HepG2 (cell line): Measurements from ENCODE around the gene LENEP. TPM values are rescaled to one million over a fixed set of nuclear protein-coding genes. Genes with fewer than 3 reads are reported as not detected.

ENCODE experiments used
- ARNTL ChIP-seq: sonication (generic); formaldehyde crosslinking; IDR thresholded peaks from 2 replicates; pipeline ENCODE4 v1.4.0; 2020; ENCODE audit warnings: mild to moderate bottlenecking, missing genetic modification reagents
- CENPBD1 ChIP-seq: sonication (generic); formaldehyde crosslinking; IDR thresholded peaks from 2 replicates; pipeline ENCODE4 v1.8.0; 2022; ENCODE audit warnings: missing genetic modification reagents, low read depth, mild to moderate bottlenecking, borderline replicate concordance
- CREBL2 ChIP-seq: sonication (generic); formaldehyde crosslinking; IDR thresholded peaks from 2 replicates; pipeline ENCODE4 v1.8.1; 2023; ENCODE audit warnings: missing genetic modification reagents, mild to moderate bottlenecking, borderline replicate concordance
- HNRNPK ChIP-seq: fragments of 200-400 bp; formaldehyde crosslinking; IDR thresholded peaks from 2 replicates; pipeline ENCODE4 v1.6.1; 2018; ENCODE audit warnings: low read length, low read depth, moderate library complexity, mild to moderate bottlenecking; ENCODE audit not compliant: poor library complexity, severe bottlenecking
- KLF11 ChIP-seq: IDR thresholded peaks from 2 replicates; pipeline ENCODE4 v1.6.1; 2016; ENCODE audit warnings: missing compliant biosample characterization
- NFKB2 ChIP-seq: sonication (generic); formaldehyde crosslinking; IDR thresholded peaks from 2 replicates; pipeline ENCODE4 v1.4.0; 2020; ENCODE audit warnings: missing genetic modification reagents, borderline replicate concordance
- PTBP1 ChIP-seq: fragments of 200-400 bp; formaldehyde crosslinking; IDR thresholded peaks from 2 replicates; pipeline ENCODE4 v1.6.1; 2018; ENCODE audit warnings: low read length, low read depth; ENCODE audit not compliant: poor library complexity, severe bottlenecking
- REL ChIP-seq: sonication (generic); formaldehyde crosslinking; conservative IDR thresholded peaks from 2 replicates; pipeline ENCODE4 v1.8.0; 2022; ENCODE audit warnings: mild to moderate bottlenecking, missing genetic modification reagents, moderate library complexity
- REST ChIP-seq, 2 experiments: IDR thresholded peaks; 2 replicates each; pipeline ENCODE4 v1.6.1; 2011 to 2012; ENCODE audit warnings: low read length in 2 of 2, borderline replicate concordance in 1 of 2, low read depth in 1 of 2, mild to moderate bottlenecking in 1 of 2, moderate library complexity in 1 of 2
- SMC3 ChIP-seq: IDR thresholded peaks from 2 replicates; pipeline ENCODE4 v1.6.1; 2011; ENCODE audit warnings: low read length, improper control_type of control experiment
- SP140L ChIP-seq: sonication (generic); formaldehyde crosslinking; IDR thresholded peaks from 2 replicates; pipeline ENCODE4 v1.4.0; 2020; ENCODE audit warnings: missing genetic modification reagents, borderline replicate concordance
- TCF7 ChIP-seq: sonication (generic); IDR thresholded peaks from 2 replicates; pipeline ENCODE4 v1.6.1; 2016; ENCODE audit warnings: antibody characterized with exemption, low read depth
- TFDP1 ChIP-seq: IDR thresholded peaks from 2 replicates; pipeline ENCODE4 v1.6.1; 2016; ENCODE audit warnings: missing compliant biosample characterization, missing genetic modification reagents, borderline replicate concordance
- ZBTB26 ChIP-seq: IDR thresholded peaks from 2 replicates; pipeline ENCODE4 v1.6.1; 2016; ENCODE audit warnings: missing compliant biosample characterization, missing genetic modification reagents, borderline replicate concordance
- ZNF18 ChIP-seq: sonication (generic); formaldehyde crosslinking; IDR thresholded peaks from 2 replicates; pipeline ENCODE4 v1.8.0; 2022; ENCODE audit warnings: mild to moderate bottlenecking, missing genetic modification reagents; ENCODE audit not compliant: insufficient replicate concordance
- ZNF317 ChIP-seq: sonication (generic); formaldehyde crosslinking; IDR thresholded peaks from 2 replicates; pipeline ENCODE4 v1.5.0; 2020; ENCODE audit warnings: mild to moderate bottlenecking, missing genetic modification reagents
- ZNF367 ChIP-seq: sonication (generic); formaldehyde crosslinking; IDR thresholded peaks from 2 replicates; pipeline ENCODE4 v1.4.0; 2020; ENCODE audit warnings: missing genetic modification reagents, borderline replicate concordance
- ZNF761 ChIP-seq: sonication (generic); formaldehyde crosslinking; conservative IDR thresholded peaks from 2 replicates; pipeline ENCODE4 v1.4.0; 2020; ENCODE audit warnings: mild to moderate bottlenecking, missing genetic modification reagents
- ZNF775 ChIP-seq: sonication (generic); formaldehyde crosslinking; IDR thresholded peaks from 2 replicates; pipeline ENCODE4 v1.4.0; 2020; ENCODE audit warnings: missing genetic modification reagents, mild to moderate bottlenecking, moderate library complexity, borderline replicate concordance
- ZSCAN31 ChIP-seq: sonication (generic); formaldehyde crosslinking; IDR thresholded peaks from 2 replicates; pipeline ENCODE4 v1.5.0; 2020; ENCODE audit warnings: low read depth, mild to moderate bottlenecking, missing genetic modification reagents
- polyA plus RNA-seq, 8 experiments: library from polyadenylated mRNA; depleted of rRNA in 3 of 8; stranded (reverse) in 7 of 8; unstranded in 1 of 8; fragments of >200 nt; fragmentation: Illumina TruSeq in 4 of 8; extraction: Trizol in 4 of 8; gene quantifications; 2 replicates each; pipeline versions ENCODE4 v1.2.1 to v1.2.3, GENCODE V29; 2011 to 2016; ENCODE audit warnings: low read depth in 4 of 8, missing spikeins in 1 of 8, mixed read lengths in 1 of 8; ENCODE audit not compliant: insufficient read depth in 1 of 8
- total RNA-seq, 5 experiments: library from RNA; depleted of rRNA; stranded (reverse); fragments of >200 nt; fragmentation: Illumina TruSeq; extraction: Trizol; gene quantifications; 2 replicates each; pipeline ENCODE4 v1.2.3, GENCODE V29; 2016; ENCODE audit warnings: low read depth in 1 of 5

The LENEP gene
- total and polyA plus RNA-seq, 2 of the 13 experiments (the other 11 are each of a cell fraction or from before 2014, with no cell fraction given): 0.29 TPM; not detected in 1

- TF ChIP-seq ZNF317 (CRISPR knock-in tag) (no peak; the same call in 1 of the 2 replicates), REL (no peak; the same call in 1 of the 2 replicates), TCF7 (no peak; the same call in 1 of the 2 replicates), TFDP1 (no peak; the same call in 1 of the 2 replicates), ZNF18 (no peak), KLF11 (no peak; the same call in 1 of the 2 replicates), ZBTB26 (CRISPR knock-in tag) (peak; percentile 69; the same call in 1 of the 2 replicates), CENPBD1 (CRISPR knock-in tag) (no peak), SP140L (CRISPR knock-in tag) (no peak), NFKB2 (CRISPR knock-in tag) (no peak), ZSCAN31 (CRISPR knock-in tag) (0 out of 2 replicates have a peak, but pooled peaks have one; percentile 45), ZNF775 (no peak; the same call in 1 of the 2 replicates), PTBP1 (no peak), CREBL2 (CRISPR knock-in tag) (no peak), ARNTL (CRISPR knock-in tag) (no peak), REST (IDR thresholded peaks at IDR 0.05; ENCODE audit: borderline replicate concordance in 1 of 2, low read depth in 1 of 2, low read length in 2 of 2) (0 out of 4 replicates have a peak, but pooled peaks of 1 of the 2 experiments have one; percentile 37), ZNF367 (no peak), ZNF761 (no peak), SMC3 (no peak), HNRNPK (no peak)
Measured at GRCh38 chr1:154974808-154975408, 18.5 kb upstream of the LENEP start (continued).
